HFFc6 (cell line): ENCODE data around the gene IQGAP2. TPM values are rescaled to one million over a fixed set of nuclear protein-coding genes. Genes with fewer than 3 reads are reported as not detected.
"Not testable (repeated sequence)": the region's sequence is repeated elsewhere in the genome, so short reads cannot be mapped to it uniquely, and the experiment has no call there.

Experiments
- DNase-seq: peaks from one replicate; pipeline ENCODE4 v3.0.0-alpha.2; 2018
- H3K27ac Mint-ChIP-seq: 2 replicates; pipeline ENCODE4 v1.8.0; 2020; ENCODE audit warnings: mild to moderate bottlenecking, mixed read lengths
- H3K27me3 Mint-ChIP-seq: 2 replicates; pipeline ENCODE4 v1.8.0; 2021; ENCODE audit warnings: mild to moderate bottlenecking, moderate library complexity, mixed read lengths; ENCODE audit not compliant: insufficient read depth
- H3K36me3 Mint-ChIP-seq: 2 replicates; pipeline ENCODE4 v1.8.0; 2021; ENCODE audit warnings: low read depth, mixed read lengths
- H3K4me1 Mint-ChIP-seq: 2 replicates; pipeline ENCODE4 v1.8.0; 2020; ENCODE audit warnings: low read depth, mixed read lengths
- H3K4me3 Mint-ChIP-seq: 2 replicates; pipeline ENCODE4 v1.8.0; 2020; ENCODE audit warnings: mild to moderate bottlenecking, moderate library complexity, mixed read lengths
- H3K9me3 Mint-ChIP-seq: 2 replicates; pipeline ENCODE4 v1.8.0; 2020; ENCODE audit warnings: mild to moderate bottlenecking, mixed read lengths
- total RNA-seq, 6 experiments: library from RNA; stranded (reverse); fragmentation: NEBNext Ultra II Directional; extraction: Animal tissue kit (Norgen Biotek cat#: 25700); gene quantifications; 2 replicates in 1 of 6; 3 replicates in 5 of 6; pipeline ENCODE4 v1.2.3, GENCODE V29; 2021
- TF ChIP-seq, protein P1 (sequence below): fragments of 200-600 bp; sonication (generic); IDR thresholded peaks from 2 replicates; pipeline ENCODE4 v1.5.0; 2021; ENCODE audit warnings: antibody characterized with exemption, mild to moderate bottlenecking

The IQGAP2 gene
- total RNA-seq, 6 experiments from 2014 or later = 0.09 to 0.47 (median 0.21) TPM; not detected in 1

- Mint-ChIP-seq H3K4me1 (no peaks in the 10 kb centered on the region), H3K4me3 (no peak overlapping the region), H3K27me3 (peaks cover 9% of the 10 kb centered on the region), H3K36me3 (no peaks in the 10 kb centered on the region), H3K9me3 (no peaks in the 10 kb centered on the region), H3K27ac (no peak overlapping the region)
- DNase-seq = no peak
- TF ChIP-seq, protein P1, sequence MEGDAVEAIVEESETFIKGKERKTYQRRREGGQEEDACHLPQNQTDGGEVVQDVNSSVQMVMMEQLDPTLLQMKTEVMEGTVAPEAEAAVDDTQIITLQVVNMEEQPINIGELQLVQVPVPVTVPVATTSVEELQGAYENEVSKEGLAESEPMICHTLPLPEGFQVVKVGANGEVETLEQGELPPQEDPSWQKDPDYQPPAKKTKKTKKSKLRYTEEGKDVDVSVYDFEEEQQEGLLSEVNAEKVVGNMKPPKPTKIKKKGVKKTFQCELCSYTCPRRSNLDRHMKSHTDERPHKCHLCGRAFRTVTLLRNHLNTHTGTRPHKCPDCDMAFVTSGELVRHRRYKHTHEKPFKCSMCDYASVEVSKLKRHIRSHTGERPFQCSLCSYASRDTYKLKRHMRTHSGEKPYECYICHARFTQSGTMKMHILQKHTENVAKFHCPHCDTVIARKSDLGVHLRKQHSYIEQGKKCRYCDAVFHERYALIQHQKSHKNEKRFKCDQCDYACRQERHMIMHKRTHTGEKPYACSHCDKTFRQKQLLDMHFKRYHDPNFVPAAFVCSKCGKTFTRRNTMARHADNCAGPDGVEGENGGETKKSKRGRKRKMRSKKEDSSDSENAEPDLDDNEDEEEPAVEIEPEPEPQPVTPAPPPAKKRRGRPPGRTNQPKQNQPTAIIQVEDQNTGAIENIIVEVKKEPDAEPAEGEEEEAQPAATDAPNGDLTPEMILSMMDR = no peak
Measured at GRCh38 chr5:76545184-76545583, 142.1 kb downstream of the IQGAP2 start.

DNA sequence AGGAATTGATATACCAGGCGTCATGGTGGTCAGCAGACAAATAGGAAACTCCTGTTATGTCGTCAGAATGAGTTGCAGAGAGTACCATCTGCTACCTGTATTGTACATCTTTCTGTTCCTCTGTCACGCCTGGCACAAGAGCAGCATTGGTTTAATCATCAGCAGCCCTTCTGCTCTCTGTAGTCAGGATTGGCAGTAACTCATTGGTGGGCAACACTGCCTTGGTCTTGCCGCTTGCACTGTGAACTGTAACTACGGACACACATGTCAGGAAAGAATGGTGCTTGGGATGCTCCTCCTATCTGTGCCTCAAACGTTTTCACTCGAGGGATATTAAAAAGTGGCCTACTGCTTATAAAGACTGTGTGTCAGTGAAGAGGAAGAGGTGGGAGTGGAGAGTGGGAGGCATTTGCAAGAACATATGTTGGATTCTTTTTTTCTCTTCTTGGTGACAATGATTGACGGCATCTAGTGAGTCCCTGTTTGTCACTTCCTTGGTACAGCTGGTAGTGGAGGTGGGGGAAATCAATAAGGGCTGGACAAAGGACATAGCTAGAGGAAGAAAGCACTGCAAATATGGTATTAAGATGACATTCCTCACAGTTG is 143.5 kb downstream of the IQGAP2 start:
- Mint-ChIP-seq H3K36me3 (no peaks in the 10 kb centered on the region), H3K27me3 (peaks cover 9% of the 10 kb centered on the region), H3K4me3 (no peak overlapping the region), H3K27ac (no peak overlapping the region), H3K4me1 (no peaks in the 10 kb centered on the region), H3K9me3 (no peaks in the 10 kb centered on the region)
- DNase-seq = no peak
- TF ChIP-seq, protein P1 = no peak

DNA sequence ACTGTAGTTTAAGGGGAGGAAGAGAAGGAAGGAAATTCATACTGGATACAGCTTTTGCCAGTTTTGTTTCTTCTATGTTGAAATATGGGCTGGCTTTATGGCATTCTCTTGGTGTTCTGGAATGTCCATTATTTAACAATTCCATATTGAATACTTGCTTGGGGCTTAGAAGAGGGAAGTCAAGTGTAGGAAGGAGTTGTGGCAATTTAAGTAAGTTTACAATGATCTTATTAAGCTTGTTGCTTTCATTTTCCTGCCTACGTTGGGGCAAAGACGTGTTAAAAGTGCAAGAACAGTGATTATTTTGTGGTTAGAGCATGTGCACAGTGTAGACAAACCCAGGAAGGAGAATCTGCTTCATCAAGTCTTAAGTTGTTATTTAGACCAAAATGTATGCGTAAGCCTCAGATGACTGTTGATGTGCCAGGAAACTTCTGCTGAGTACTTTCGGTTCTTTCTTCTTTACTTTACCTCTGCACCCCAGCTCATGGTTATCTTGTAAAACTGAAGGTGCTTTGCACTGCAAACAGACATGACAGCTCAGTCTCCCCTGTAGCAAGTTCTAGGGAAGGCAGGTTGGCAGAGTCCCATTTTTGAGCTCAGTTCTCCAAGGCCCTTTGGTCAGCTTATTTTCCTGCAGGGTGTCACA is 144.3 kb downstream of the IQGAP2 start:
- DNase-seq = no peak
- H3K36me3 Mint-ChIP-seq = no peaks in the 10 kb centered on the region
- H3K27ac Mint-ChIP-seq = no peak overlapping the region
- no peaks in the 10 kb centered on the region for H3K9me3 Mint-ChIP-seq
- H3K4me1 Mint-ChIP-seq = no peaks in the 10 kb centered on the region
- TF ChIP-seq, protein P1 = no peak
- peaks cover 9% of the 10 kb centered on the region for H3K27me3 Mint-ChIP-seq
- H3K4me3 Mint-ChIP-seq = peak overlapping the region; percentile 13; the same call in 1 of the 2 replicates

DNA sequence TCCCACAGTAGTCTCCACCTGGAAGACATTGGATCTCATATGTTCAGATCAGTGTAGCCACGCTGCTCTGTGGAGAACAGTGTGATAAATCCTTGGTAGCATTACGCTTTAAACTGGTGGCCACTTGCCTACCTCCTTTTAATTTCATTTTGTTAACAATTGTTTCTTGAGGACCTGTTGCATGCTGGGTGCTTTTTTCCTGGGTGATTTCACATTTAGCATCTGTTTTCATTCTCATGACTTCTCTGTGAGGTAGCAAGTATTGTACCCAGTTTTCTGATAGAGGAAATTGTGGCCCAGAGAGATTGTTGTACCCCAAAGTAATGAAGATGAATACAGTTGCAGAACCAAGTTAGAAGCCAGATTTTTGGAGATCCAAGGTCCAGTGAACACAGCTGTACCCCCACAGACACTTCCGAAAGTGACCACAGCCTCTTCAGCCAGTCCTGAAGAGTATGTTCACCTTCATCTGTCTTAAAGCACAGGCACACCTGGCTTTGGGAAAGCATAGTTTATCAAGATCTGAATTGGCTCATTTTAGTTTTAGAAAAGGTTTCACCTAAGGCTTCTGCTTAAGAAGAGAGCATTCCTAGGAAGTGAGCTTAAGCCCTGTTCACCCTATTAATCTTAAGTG is 144.9 kb downstream of the IQGAP2 start:
- no peaks in the 10 kb centered on the region for H3K36me3 Mint-ChIP-seq
- TF ChIP-seq, protein P1 = no peak
- DNase-seq = no peak
- H3K4me3 Mint-ChIP-seq = no peak overlapping the region
- H3K9me3 Mint-ChIP-seq = no peaks in the 10 kb centered on the region
- no peaks in the 10 kb centered on the region for H3K4me1 Mint-ChIP-seq
- H3K27me3 Mint-ChIP-seq = peaks cover 9% of the 10 kb centered on the region
- no peak overlapping the region for H3K27ac Mint-ChIP-seq

DNA sequence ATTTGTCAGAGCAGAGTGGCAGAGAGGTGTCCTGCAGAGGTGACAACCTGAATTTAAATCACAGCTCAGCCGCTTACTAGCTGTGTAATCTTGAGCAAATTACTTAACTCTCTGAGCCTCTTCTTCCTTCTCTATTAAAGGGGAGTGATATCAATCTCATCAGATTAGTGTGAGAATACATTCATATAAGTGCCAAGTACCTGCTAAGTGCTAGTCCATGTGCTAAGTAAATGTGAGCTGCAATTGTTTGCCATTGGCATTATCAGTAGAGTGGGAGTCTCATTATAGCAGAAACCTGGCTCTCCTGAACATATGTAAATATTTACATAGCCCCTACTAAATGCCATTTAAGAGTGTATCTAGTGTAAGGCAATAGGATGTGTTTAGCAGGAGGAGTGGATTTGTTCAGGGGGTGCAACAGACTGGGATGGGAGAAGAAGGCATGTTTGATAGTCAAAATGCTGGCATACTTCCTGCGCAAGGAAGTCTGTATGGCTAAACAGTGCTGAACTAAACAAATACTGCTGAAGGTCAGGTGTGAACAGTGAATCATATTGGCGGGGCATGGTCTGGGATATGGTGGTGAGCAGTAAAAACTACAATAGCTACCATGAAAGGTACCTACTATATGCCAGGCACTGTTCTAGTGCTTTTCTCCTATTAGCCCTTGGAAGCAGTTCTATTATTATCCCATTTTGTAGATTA is 145.6 kb downstream of the IQGAP2 start:
- H3K36me3 Mint-ChIP-seq = no peaks in the 10 kb centered on the region
- DNase-seq = no peak
- TF ChIP-seq, protein P1 = no peak
- no peaks in the 10 kb centered on the region for H3K4me1 Mint-ChIP-seq
- H3K9me3 Mint-ChIP-seq = no peaks in the 10 kb centered on the region
- peaks cover 6% of the 10 kb centered on the region for H3K27me3 Mint-ChIP-seq
- no peak overlapping the region for H3K27ac Mint-ChIP-seq
- H3K4me3 Mint-ChIP-seq = no peak overlapping the region

GRCh38 chr5:76550881-76551280 is 147.8 kb downstream of the IQGAP2 start:
- not testable (repeated sequence) for H3K4me3 Mint-ChIP-seq, H3K36me3 Mint-ChIP-seq, H3K9me3 Mint-ChIP-seq, H3K27ac Mint-ChIP-seq, H3K4me1 Mint-ChIP-seq, H3K27me3 Mint-ChIP-seq, DNase-seq
